SU-DHL-6 (cell line): ENCODE results near the gene ABHD2.

Experiments
- H2AFZ ChIP-seq: fragments of 200-600 bp; sonication (generic); 2 replicates; pipeline ENCODE4 v1.6.1; 2014; ENCODE audit warnings: low read depth, mild to moderate bottlenecking, moderate library complexity, mixed read lengths, antibody characterized with exemption, low read length; ENCODE audit not compliant: severe bottlenecking
- H3F3A ChIP-seq: fragments of 200-600 bp; shearing (Covaris generic); 2 replicates; pipeline ENCODE4 v1.6.0; 2016; ENCODE audit warnings: antibody characterized with exemption, mild to moderate bottlenecking; ENCODE audit not compliant: insufficient read depth
- H3K27ac ChIP-seq: fragments of 200-600 bp; sonication (generic); 2 replicates; pipeline ENCODE4 v1.5.1; 2016; ENCODE audit warnings: low read depth, mild to moderate bottlenecking, low read length, moderate library complexity, mixed read lengths
- H3K27me3 ChIP-seq: fragments of 200-600 bp; sonication (generic), shearing (Covaris generic); 2 replicates; pipeline ENCODE4 v1.6.0; 2014; ENCODE audit warnings: mild to moderate bottlenecking, low read length
- H3K36me3 ChIP-seq: fragments of 200-600 bp; sonication (generic); 2 replicates; pipeline ENCODE4 v1.6.1; 2014; ENCODE audit warnings: mild to moderate bottlenecking, low read length, mixed read lengths
- H3K4me2 ChIP-seq: fragments of 300-600, 200-600 bp; shearing (Covaris generic), sonication (generic); 2 replicates; pipeline ENCODE4 v1.6.0; 2014; ENCODE audit warnings: low read length, low read depth, mild to moderate bottlenecking; ENCODE audit not compliant: poor library complexity, severe bottlenecking
- H3K4me3 ChIP-seq: fragments of 200-600 bp; sonication (generic); 2 replicates; pipeline ENCODE4 v1.5.1; 2014; ENCODE audit warnings: antibody characterized with exemption, low read length, mild to moderate bottlenecking, mixed read lengths; ENCODE audit not compliant: insufficient read depth, poor library complexity, severe bottlenecking
- H3K79me2 ChIP-seq: fragments of 200-600 bp; sonication (generic); 2 replicates; pipeline ENCODE4 v1.6.1; 2014; ENCODE audit warnings: mild to moderate bottlenecking, low read length, moderate library complexity; ENCODE audit not compliant: insufficient read depth
- H3K9ac ChIP-seq: fragments of 200-600 bp; sonication (generic); 2 replicates; pipeline ENCODE4 v1.7.0; 2014; ENCODE audit warnings: mild to moderate bottlenecking, low read length
- H3K9me2 ChIP-seq: fragments of 200-600 bp; sonication (generic); replicated peaks from 2 replicates; pipeline ENCODE4 v1.6.1; 2014; ENCODE audit warnings: low read length; ENCODE audit not compliant: insufficient read depth
- H3K9me3 ChIP-seq: fragments of 200-600 bp; sonication (generic); 2 replicates; pipeline ENCODE4 v1.6.1; 2014; ENCODE audit warnings: low read length, mixed read lengths; ENCODE audit not compliant: insufficient read depth
- H4K20me1 ChIP-seq: fragments of 200-600 bp; sonication (generic); 2 replicates; pipeline ENCODE4 v1.6.1; 2014; ENCODE audit warnings: low read depth, mild to moderate bottlenecking, antibody characterized with exemption, low read length, moderate library complexity, mixed read lengths
- EZH2phosphoT487 ChIP-seq: fragments of 200-600 bp; sonication (generic), shearing (Covaris generic); conservative IDR thresholded peaks from 2 replicates; pipeline ENCODE4 v1.6.1; 2018; ENCODE audit warnings: mild to moderate bottlenecking, antibody characterized with exemption, low read length, moderate library complexity, mixed read lengths
- TF ChIP-seq, protein P1 (sequence below): fragments of 200-600 bp; sonication (generic); IDR thresholded peaks from one replicate; pipeline ENCODE4 v1.5.1; 2017; ENCODE audit warnings: antibody characterized with exemption, mild to moderate bottlenecking, low read length, moderate library complexity; ENCODE audit not compliant: insufficient read depth, poor library complexity, severe bottlenecking

Gene ABHD2

GRCh38 chr15:89175617-89176191 lies 87.4 kb downstream of the ABHD2 start:
- no peak overlapping the region for H3K9ac ChIP-seq
- no peak for TF ChIP-seq EZH2phosphoT487
- TF ChIP-seq, protein P1, sequence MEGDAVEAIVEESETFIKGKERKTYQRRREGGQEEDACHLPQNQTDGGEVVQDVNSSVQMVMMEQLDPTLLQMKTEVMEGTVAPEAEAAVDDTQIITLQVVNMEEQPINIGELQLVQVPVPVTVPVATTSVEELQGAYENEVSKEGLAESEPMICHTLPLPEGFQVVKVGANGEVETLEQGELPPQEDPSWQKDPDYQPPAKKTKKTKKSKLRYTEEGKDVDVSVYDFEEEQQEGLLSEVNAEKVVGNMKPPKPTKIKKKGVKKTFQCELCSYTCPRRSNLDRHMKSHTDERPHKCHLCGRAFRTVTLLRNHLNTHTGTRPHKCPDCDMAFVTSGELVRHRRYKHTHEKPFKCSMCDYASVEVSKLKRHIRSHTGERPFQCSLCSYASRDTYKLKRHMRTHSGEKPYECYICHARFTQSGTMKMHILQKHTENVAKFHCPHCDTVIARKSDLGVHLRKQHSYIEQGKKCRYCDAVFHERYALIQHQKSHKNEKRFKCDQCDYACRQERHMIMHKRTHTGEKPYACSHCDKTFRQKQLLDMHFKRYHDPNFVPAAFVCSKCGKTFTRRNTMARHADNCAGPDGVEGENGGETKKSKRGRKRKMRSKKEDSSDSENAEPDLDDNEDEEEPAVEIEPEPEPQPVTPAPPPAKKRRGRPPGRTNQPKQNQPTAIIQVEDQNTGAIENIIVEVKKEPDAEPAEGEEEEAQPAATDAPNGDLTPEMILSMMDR, result no peak
- no peaks in the 10 kb centered on the region for H3K9me3 ChIP-seq
- no peaks in the 10 kb centered on the region for H3K27me3 ChIP-seq
- H3K9me2 ChIP-seq, result no peaks in the 10 kb centered on the region
- no peaks in the 10 kb centered on the region for H3F3A ChIP-seq
- no peaks in the 10 kb centered on the region for H3K36me3 ChIP-seq
- H3K4me3 ChIP-seq, result no peak overlapping the region
- no peak overlapping the region for H2AFZ ChIP-seq
- H4K20me1 ChIP-seq, result no peaks in the 10 kb centered on the region
- no peak overlapping the region for H3K4me2 ChIP-seq
- H3K27ac ChIP-seq, result no peak overlapping the region
- H3K79me2 ChIP-seq, result no peaks in the 10 kb centered on the region

DNA sequence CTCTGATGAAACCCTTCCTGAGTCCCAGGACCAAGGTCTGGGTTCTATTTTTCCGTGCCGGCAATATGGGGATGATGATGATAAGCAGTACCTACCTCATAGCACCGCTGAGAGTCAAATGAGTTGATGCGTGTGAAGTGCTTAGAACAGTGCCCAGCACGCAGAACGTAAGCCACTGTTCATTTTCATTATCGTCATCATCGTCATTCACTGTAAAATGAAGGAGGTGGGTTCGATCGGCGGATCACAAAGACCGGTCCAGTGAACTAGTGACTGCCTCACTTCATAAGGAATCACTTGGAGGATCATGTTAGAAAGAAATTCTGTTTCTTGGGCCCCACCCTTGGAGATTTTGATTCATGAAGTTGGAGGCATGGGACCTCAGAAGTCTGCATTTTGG lies 88.9 kb downstream of the ABHD2 start:
- Histone ChIP-seq H3K79me2 (no peaks in the 10 kb centered on the region), H3K36me3 (no peaks in the 10 kb centered on the region), H4K20me1 (no peaks in the 10 kb centered on the region), H3K27ac (no peak overlapping the region), H2AFZ (no peak overlapping the region), H3K9ac (no peak overlapping the region), H3K4me2 (no peak overlapping the region), H3K4me3 (no peak overlapping the region), H3K9me3 (no peaks in the 10 kb centered on the region), H3F3A (no peaks in the 10 kb centered on the region), H3K27me3 (no peaks in the 10 kb centered on the region), H3K9me2 (no peaks in the 10 kb centered on the region)
- TF ChIP-seq EZH2phosphoT487, result no peak
- TF ChIP-seq, protein P1, result no peak

DNA sequence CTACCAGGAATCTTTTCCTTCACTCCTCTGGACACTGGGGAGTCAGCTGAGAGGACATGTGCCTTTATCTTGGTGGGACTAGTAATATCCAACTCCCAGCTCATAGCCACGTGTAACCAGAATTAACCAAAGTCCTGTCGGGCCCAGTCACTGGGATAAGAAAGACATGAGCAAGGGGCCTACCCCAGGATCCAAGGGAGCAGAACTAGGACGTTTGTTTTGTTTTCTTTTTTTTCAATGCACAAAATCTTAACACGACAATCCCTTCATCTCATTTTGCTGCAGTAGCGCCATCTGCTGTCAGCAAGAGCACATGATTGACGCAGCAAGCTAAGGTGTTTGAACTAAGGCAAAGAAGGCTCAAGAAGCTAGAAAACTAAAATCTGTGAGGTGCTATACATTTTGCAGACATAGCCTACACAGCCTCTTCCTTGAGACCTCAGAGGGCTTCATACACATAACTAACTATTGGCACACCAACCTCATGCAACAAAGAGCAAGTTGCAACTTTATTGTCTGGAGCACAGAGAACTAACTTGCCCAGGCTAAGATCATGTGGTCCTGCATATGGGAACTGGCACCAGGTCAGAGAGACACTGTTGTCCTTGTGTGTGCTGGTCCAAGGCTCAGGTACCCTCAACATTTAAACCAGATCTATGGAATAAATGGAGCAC lies 89.5 kb downstream of the ABHD2 start:
- Histone ChIP-seq H3K4me2 (no peak overlapping the region), H3K27ac (no peak overlapping the region), H3K9ac (no peak overlapping the region), H3K9me3 (no peaks in the 10 kb centered on the region), H3K27me3 (no peaks in the 10 kb centered on the region), H3K4me3 (no peak overlapping the region), H4K20me1 (no peaks in the 10 kb centered on the region), H3K9me2 (no peaks in the 10 kb centered on the region), H3F3A (no peaks in the 10 kb centered on the region), H3K79me2 (no peaks in the 10 kb centered on the region), H3K36me3 (no peaks in the 10 kb centered on the region), H2AFZ (no peak overlapping the region)
- TF ChIP-seq, protein P1, result peak; percentile 87
- no peak for TF ChIP-seq EZH2phosphoT487
